Keratinocyte (primary cell): Measurements from ENCODE around the gene GLI2. TPM values are rescaled to one million over a fixed set of nuclear protein-coding genes. Genes with fewer than 3 reads are reported as not detected.

Source experiments
- DNase-seq: peaks from one replicate; pipeline ENCODE4 v3.0.0-alpha.2; 2011; ENCODE audit warnings: low read depth, missing footprints, low spot score
- FAIRE-seq: peaks from 2 replicates; lab custom pipeline; 2011; peaks lifted over from hg19 to GRCh38; lab: Jason Lieb, UNC
- H2AFZ ChIP-seq: 2 replicates; pipeline ENCODE4 v1.6.0; 2012; ENCODE audit warnings: low read length, control low read depth, inconsistent platforms; ENCODE audit not compliant: control insufficient read depth
- H3K27ac ChIP-seq: 2 replicates; pipeline ENCODE4 v1.5.1; 2011; ENCODE audit warnings: low read length; ENCODE audit not compliant: control insufficient read depth, insufficient read depth
- H3K27me3 ChIP-seq: 3 replicates; pipeline ENCODE4 v1.6.0; 2011; ENCODE audit warnings: low read length; ENCODE audit not compliant: control insufficient read depth, insufficient read depth; ENCODE audit errors: extremely low read depth
- H3K36me3 ChIP-seq, 2 experiments: 2 replicates in 1 of 2; 3 replicates in 1 of 2; pipeline ENCODE4 v1.5.1; 2011; ENCODE audit warnings: low read length in 2 of 2, mild to moderate bottlenecking in 1 of 2; ENCODE audit not compliant: control insufficient read depth in 2 of 2, insufficient read depth in 2 of 2; ENCODE audit errors: extremely low read depth in 1 of 2
- H3K4me1 ChIP-seq: 3 replicates; pipeline ENCODE4 v1.5.1; 2011; ENCODE audit warnings: low read length; ENCODE audit not compliant: control insufficient read depth, insufficient read depth; ENCODE audit errors: extremely low read depth
- H3K4me2 ChIP-seq: 3 replicates; pipeline ENCODE4 v1.6.0; 2011; ENCODE audit warnings: low read depth, low read length; ENCODE audit not compliant: control insufficient read depth, insufficient read depth; ENCODE audit errors: extremely low read depth
- H3K4me3 ChIP-seq, 3 experiments: fragments of 200-600 bp in 1 of 3; sonication (generic) in 1 of 3; 2 replicates in 2 of 3; 3 replicates in 1 of 3; pipeline ENCODE4 v1.5.1; 2011 to 2016; ENCODE audit warnings: low read length in 3 of 3, mild to moderate bottlenecking in 3 of 3, control low read depth in 2 of 3, inconsistent platforms in 1 of 3, low read depth in 1 of 3, mixed read lengths in 1 of 3, mixed run types in 1 of 3, moderate library complexity in 1 of 3; ENCODE audit not compliant: control insufficient read depth in 2 of 3, insufficient read depth in 2 of 3; ENCODE audit errors: extremely low read depth in 1 of 3
- H3K79me2 ChIP-seq: 2 replicates; pipeline ENCODE4 v1.6.0; 2012; ENCODE audit warnings: low read length; ENCODE audit not compliant: control insufficient read depth, insufficient read depth
- H3K9ac ChIP-seq: 3 replicates; pipeline ENCODE4 v1.6.0; 2011; ENCODE audit warnings: low read length; ENCODE audit not compliant: control insufficient read depth, insufficient read depth; ENCODE audit errors: extremely low read depth
- H3K9me1 ChIP-seq: 3 replicates; pipeline ENCODE4 v1.6.0; 2011; ENCODE audit warnings: low read length; ENCODE audit not compliant: control insufficient read depth, insufficient read depth; ENCODE audit errors: extremely low read depth
- H3K9me3 ChIP-seq: 2 replicates; pipeline ENCODE4 v1.5.1; 2012; ENCODE audit warnings: low read depth, low read length; ENCODE audit not compliant: control insufficient read depth
- H4K20me1 ChIP-seq: 3 replicates; pipeline ENCODE4 v1.6.0; 2011; ENCODE audit warnings: low read length; ENCODE audit not compliant: control insufficient read depth, insufficient read depth; ENCODE audit errors: extremely low read depth
- CTCF ChIP-seq, 3 experiments: IDR thresholded peaks in 1 of 3; conservative IDR thresholded peaks in 1 of 3; optimal IDR thresholded peaks in 1 of 3; 2 replicates in 2 of 3; 3 replicates in 1 of 3; pipeline versions ENCODE3 to v1.5.1; 2011; ENCODE audit warnings: low read length in 3 of 3, mild to moderate bottlenecking in 3 of 3, moderate library complexity in 2 of 3, control low read depth in 1 of 3, inconsistent platforms in 1 of 3; ENCODE audit not compliant: insufficient read depth in 2 of 3; ENCODE audit errors: extremely low read depth in 1 of 3
- EZH2 ChIP-seq: IDR thresholded peaks from one replicate; pipeline ENCODE4 v1.6.1; 2012; ENCODE audit warnings: inconsistent platforms, mild to moderate bottlenecking, low read length, moderate library complexity
- dilution Hi-C: fragments of 300-500 bp; cut with MboI; formaldehyde crosslinking; loops from one replicate; pipeline ENCODE4 v1.7.0; 2020; ENCODE audit warnings: low sequenced_read_pairs; ENCODE audit not compliant: extremely low pct_ligation_motif_present
- polyA plus RNA-seq, 5 experiments: library from polyadenylated mRNA; depleted of rRNA in 3 of 5; stranded (reverse) in 3 of 5; stranded (forward) in 1 of 5; unstranded in 1 of 5; fragments of >200 nt; gene quantifications; 1 replicate in 1 of 5; 2 replicates in 3 of 5; 3 replicates in 1 of 5; pipeline versions ENCODE4 v1.2.1 to v1.2.3, GENCODE V29; 2011 to 2012; ENCODE audit warnings: missing spikeins in 2 of 5, low read depth in 1 of 5, low replicate concordance in 1 of 5

The GLI2 gene
- polyA plus RNA-seq, 1 donor (not counting 4 experiments of a cell fraction or from before 2014, with no cell fraction given), result 0.04 TPM

GRCh38 chr2:120747706-120748105 lies 12.0 kb downstream of the GLI2 start:
- Histone ChIP-seq H3K36me3 (no peaks in the 10 kb centered on the region), H3K4me3 (no peak overlapping the region), H3K4me1 (no peaks in the 10 kb centered on the region), H3K27me3 (peaks cover 22% of the 10 kb centered on the region), H3K9ac (no peak overlapping the region), H3K9me3 (no peaks in the 10 kb centered on the region), H3K27ac (no peak overlapping the region), H3K4me2 (no peak overlapping the region), H4K20me1 (no peaks in the 10 kb centered on the region), H3K9me1 (no peaks in the 10 kb centered on the region), H2AFZ (no peak overlapping the region), H3K79me2 (no peaks in the 10 kb centered on the region)
- DNase-seq (no peak), FAIRE-seq (no peak)
- dilution Hi-C loops, result no loop called here
- no peak for TF ChIP-seq CTCF (optimal IDR thresholded peaks at IDR 0.05 in 1 of 3, IDR thresholded peaks at IDR 0.05 in 1 of 3, conservative IDR thresholded peaks at IDR 0.05 in 1 of 3; ENCODE audit: extremely low read depth in 1 of 3, insufficient read depth in 2 of 3, low read length in 3 of 3)
- TF ChIP-seq EZH2, result no peak

GRCh38 chr2:120748310-120748709 lies 12.6 kb downstream of the GLI2 start:
- FAIRE-seq (no peak), DNase-seq (no peak)
- Histone ChIP-seq H3K4me3 (no peak overlapping the region), H3K4me1 (no peaks in the 10 kb centered on the region), H3K27ac (no peak overlapping the region), H3K79me2 (no peaks in the 10 kb centered on the region), H2AFZ (no peak overlapping the region), H3K36me3 (no peaks in the 10 kb centered on the region), H4K20me1 (no peaks in the 10 kb centered on the region), H3K9ac (no peak overlapping the region), H3K4me2 (no peak overlapping the region), H3K9me1 (no peaks in the 10 kb centered on the region), H3K9me3 (no peaks in the 10 kb centered on the region), H3K27me3 (peaks cover 22% of the 10 kb centered on the region)
- dilution Hi-C loops, result no loop called here
- TF ChIP-seq EZH2 (no peak), CTCF (optimal IDR thresholded peaks at IDR 0.05 in 1 of 3, IDR thresholded peaks at IDR 0.05 in 1 of 3, conservative IDR thresholded peaks at IDR 0.05 in 1 of 3; ENCODE audit: extremely low read depth in 1 of 3, insufficient read depth in 2 of 3, low read length in 3 of 3) (no peak)
